PC-3 (cell line): Measurements from ENCODE around the gene FAM151B.

ENCODE experiments used
- EZH2phosphoT487 ChIP-seq: fragments of 300-600 bp; sonication (generic); IDR thresholded peaks from 2 replicates; pipeline ENCODE4 v1.6.1; 2018; ENCODE audit warnings: mild to moderate bottlenecking, antibody characterized with exemption, low read length, borderline replicate concordance
- TF ChIP-seq, protein P1 (sequence below): fragments of 300-600 bp; sonication (generic); conservative IDR thresholded peaks from 2 replicates; pipeline ENCODE4 v1.5.1; 2017; ENCODE audit warnings: antibody characterized with exemption, low read depth, mild to moderate bottlenecking, low read length

DNA sequence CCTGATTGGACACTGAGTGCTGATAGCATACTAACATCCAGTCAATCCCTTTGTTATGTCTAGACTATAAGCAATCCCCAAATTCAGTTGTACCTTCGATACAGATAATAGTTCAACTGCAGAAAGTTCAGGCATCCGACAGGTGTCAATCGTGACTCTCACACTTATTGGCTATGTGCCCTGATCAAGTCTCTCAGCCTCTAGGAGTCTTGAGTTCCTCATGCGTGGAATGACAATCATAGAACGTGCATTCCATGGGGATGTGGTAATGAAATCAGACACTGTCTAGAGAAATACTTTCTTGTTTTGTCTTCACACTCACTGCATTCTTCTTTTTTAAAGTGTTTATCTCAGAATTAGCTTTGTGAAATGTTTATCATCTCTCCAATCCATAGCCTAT lies 77.4 kb downstream of the FAM151B start:
- TF ChIP-seq, protein P1, sequence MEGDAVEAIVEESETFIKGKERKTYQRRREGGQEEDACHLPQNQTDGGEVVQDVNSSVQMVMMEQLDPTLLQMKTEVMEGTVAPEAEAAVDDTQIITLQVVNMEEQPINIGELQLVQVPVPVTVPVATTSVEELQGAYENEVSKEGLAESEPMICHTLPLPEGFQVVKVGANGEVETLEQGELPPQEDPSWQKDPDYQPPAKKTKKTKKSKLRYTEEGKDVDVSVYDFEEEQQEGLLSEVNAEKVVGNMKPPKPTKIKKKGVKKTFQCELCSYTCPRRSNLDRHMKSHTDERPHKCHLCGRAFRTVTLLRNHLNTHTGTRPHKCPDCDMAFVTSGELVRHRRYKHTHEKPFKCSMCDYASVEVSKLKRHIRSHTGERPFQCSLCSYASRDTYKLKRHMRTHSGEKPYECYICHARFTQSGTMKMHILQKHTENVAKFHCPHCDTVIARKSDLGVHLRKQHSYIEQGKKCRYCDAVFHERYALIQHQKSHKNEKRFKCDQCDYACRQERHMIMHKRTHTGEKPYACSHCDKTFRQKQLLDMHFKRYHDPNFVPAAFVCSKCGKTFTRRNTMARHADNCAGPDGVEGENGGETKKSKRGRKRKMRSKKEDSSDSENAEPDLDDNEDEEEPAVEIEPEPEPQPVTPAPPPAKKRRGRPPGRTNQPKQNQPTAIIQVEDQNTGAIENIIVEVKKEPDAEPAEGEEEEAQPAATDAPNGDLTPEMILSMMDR: no peak
- TF ChIP-seq EZH2phosphoT487: no peak
